OCI-M1 (cell line): Measurements from ENCODE around the gene MARCHF9.

Experiments
- DNase-seq: peaks from one replicate; lab custom pipeline; 2025; lab: John Stamatoyannopoulos, UW

Gene MARCHF9

GRCh38 chr12:57737467-57738460, 17.1 kb upstream of the MARCHF9 start:
- DNase-seq: no peak

GRCh38 chr12:57738661-57739237, 16.2 kb upstream of the MARCHF9 start, which contains the start of gene AGAP2:
AGAP2 (minus strand) TSS chr12:57738742; CDS start chr12:57738246, 496 bp downstream.
- no peak for DNase-seq

GRCh38 chr12:57739387-57739786, 15.5 kb upstream of the MARCHF9 start:
- DNase-seq: no peak

GRCh38 chr12:57739914-57740538, 14.9 kb upstream of the MARCHF9 start:
- DNase-seq: no peak

GRCh38 chr12:57740656-57741412, 14.1 kb upstream of the MARCHF9 start:
- DNase-seq: no peak

GRCh38 chr12:57741413-57741789, 13.5 kb upstream of the MARCHF9 start:
- peak; percentile 41 for DNase-seq

GRCh38 chr12:57741844-57742738, 12.8 kb upstream of the MARCHF9 start:
- DNase-seq: peak; percentile 78

GRCh38 chr12:57743769-57744168, 11.1 kb upstream of the MARCHF9 start:
- peak; percentile 55 for DNase-seq

GRCh38 chr12:57744194-57744776, 10.6 kb upstream of the MARCHF9 start:
- peak; percentile 97 for DNase-seq

- peak; percentile 99 for DNase-seq
Measured at GRCh38 chr12:57744777-57745484, 10.0 kb upstream of the MARCHF9 start, which contains the start of gene TSPAN31. TSPAN31 (plus strand) TSS chr12:57745039; CDS start chr12:57745155, 116 bp downstream.

GRCh38 chr12:57745485-57745881, 9.4 kb upstream of the MARCHF9 start:
- peak; percentile 59 for DNase-seq

GRCh38 chr12:57746025-57746424, 8.9 kb upstream of the MARCHF9 start:
- DNase-seq: peak; percentile 44

- no peak for DNase-seq
Measured at GRCh38 chr12:57749061-57749460, 5.8 kb upstream of the MARCHF9 start.

- DNase-seq: no peak
Measured at GRCh38 chr12:57750561-57751431, 4.1 kb upstream of the MARCHF9 start.

GRCh38 chr12:57751432-57751787, 3.5 kb upstream of the MARCHF9 start:
- DNase-seq: no peak

GRCh38 chr12:57751788-57752667, 2.9 kb upstream of the MARCHF9 start, which contains the start of gene CDK4:
CDK4 (minus strand) TSS chr12:57752310; CDS start chr12:57751717, 593 bp downstream.
- DNase-seq: peak; percentile 100

- no peak for DNase-seq
Measured at GRCh38 chr12:57752668-57753000, 2.3 kb upstream of the MARCHF9 start.
